Fibroblast of the conjunctiva (primary cell): ENCODE results near the gene PTPN14.
A peak's percentile ranks its signal among the peaks of the same experiment; 100 is the strongest.

Source experiments
- DNase-seq: peaks from one replicate; pipeline ENCODE4 v3.0.0-alpha.2; 2010; ENCODE audit warnings: low read depth

Gene PTPN14

DNA sequence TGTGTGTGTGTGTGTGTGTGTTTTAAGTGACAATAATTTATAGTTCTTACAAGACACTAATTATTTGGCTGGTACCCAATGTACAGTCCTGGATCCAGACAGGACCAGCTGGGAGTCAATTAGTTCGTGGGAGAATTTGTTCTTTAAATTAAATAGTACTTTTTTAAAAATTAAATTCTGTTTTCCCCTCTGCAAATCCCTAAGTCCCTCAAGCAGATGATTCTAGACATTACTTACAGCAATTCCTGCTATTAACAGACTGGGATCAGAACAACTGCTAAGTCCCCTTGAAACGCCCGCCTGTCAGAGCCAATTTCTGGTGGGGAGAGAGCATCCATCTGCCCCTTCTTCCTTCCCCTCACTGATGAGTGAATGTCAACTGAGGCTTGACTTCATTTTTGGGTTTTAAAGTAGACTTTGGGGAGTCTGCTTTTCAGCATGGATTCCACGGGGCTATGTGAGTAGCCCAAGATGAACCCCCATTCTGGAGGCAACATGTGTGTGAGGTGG is 186.6 kb downstream of the PTPN14 start:
- no peak for DNase-seq

DNA sequence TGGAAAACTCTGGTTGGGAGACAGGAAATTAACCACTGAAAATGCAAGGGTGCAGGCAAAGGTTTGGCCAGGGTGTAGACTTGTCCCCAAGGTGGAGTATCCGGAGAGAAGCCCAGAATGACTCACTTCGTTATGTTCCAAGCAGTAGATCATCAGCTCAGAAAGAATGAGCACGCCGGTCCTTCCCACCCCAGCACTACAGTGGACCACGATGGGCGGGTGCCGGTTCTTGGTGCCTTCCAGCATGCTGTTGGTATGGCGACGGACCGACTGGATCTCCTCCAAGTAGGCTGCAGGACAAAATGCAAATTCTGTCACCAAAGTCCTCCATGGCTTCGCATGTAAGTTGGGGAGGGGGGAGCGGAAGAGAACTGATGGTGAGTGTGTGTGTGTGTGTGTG is 187.0 kb downstream of the PTPN14 start:
- DNase-seq: no peak

DNA sequence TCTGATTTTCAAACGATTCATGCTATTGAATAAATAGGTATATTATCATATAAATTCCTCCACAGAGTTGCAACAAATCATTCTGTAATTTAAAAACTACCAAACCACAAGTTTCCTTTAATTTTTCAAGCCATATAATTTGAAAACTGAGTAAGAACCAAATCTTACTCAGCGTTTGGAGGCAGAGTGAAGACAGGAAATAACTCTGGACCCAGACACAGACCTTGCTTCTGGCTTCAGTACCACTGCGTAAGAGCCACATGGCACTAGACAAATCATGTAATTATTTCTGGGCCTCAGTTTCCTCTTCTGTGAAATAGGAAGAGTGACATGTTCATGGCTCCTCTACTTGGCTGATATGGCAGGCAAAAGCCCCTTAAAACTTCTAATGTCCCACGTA is 188.0 kb downstream of the PTPN14 start:
- no peak for DNase-seq

DNA sequence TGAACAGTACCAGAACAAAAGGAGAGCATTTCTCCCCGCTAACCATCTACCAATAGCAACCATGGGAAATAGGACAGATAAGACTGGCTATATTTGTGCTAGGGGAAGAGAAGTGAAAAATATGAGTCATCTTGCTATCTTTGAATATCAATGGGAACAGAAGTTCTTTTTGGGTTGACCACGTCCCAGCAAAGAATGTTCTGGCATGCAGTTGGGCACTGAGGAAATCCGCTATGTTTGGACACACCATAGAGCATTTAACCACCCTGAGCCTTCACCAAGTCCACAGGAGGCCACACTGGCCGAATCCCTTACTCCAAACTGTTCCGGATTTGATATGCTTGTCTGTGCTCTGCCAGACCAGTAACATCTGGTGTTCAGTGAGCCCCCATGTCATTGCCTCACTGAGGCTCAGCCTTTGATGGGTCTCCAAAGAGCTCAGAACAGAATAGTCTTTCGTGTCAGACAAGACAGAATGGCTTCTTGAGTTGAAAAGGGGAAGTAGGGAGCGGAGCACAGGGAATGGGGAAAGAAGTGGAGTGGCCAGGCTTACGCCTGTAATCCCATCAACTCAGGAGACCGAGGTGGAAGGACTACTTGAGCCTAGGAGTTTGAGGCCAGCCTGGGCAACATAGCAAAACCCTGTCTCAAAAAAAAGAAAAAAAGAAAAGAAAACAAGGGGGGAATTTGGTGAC is 189.1 kb downstream of the PTPN14 start:
- no peak for DNase-seq

DNA sequence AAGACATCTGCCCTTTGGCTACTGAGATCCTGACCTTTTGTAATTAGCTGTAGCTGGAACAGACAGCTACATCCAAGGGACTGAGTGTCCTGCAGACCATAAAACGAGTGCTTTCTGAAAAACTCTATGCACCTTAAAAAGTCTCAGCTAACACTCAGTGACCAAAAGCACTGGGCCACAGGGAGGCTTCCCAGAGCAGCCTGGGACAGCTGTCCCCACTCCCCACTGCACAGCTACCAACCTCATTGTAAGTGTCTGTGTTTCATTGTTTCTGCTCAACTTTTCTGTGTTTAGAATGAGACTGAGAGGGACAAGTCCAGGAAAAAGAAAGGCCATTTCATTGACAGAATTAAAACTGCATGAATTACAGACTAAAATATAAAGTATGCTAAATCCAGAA is 189.8 kb downstream of the PTPN14 start:
- DNase-seq: no peak

DNA sequence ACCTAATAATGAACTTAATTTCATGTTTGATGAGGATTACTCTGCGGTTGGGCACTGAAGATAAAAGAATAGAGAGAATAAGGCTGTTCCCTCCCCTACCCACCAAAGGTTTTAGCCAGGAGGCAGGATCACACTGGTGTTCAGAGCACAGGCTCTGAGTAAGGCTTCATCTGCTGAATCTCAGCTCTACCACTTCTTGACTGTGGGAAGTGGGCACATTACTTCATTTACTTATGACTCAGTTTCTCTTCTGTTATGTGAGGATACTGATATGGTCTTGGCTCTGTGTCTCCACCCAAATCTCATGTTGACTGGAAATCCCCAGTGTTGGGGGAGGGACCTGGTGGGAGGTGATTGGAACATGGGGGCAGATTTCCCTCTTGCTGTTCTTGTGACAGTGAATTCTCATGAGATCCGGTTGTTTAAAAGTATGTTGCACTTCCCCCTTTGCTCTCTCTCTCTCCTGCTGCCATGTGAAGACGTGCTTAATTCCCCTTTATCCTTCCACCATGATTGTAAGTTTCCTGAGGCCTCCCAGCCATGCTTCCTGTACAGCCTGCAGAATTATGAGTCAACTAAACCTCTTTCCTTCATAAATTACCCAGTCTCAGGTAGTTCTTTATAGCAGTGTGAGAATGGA is 190.8 kb downstream of the PTPN14 start:
- DNase-seq: no peak

DNA sequence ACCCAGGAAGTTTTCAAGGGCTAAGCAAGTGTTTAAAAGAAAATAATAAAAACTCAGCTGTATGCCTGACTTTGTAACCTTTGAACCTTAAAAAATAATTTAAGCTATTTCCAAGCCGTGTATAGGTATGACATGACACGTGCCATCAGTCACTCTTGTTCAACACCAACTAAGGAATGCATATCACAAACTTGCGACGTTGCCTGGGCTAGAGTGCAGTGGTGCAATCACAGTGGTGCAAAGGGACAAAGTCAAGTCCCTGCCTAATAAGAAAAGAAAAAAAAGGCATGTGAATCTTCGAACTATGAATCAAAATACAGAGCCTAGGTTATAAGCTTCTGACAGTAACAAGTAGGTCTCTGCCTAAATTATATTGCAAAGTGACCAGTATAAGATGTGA is 191.3 kb downstream of the PTPN14 start:
- DNase-seq: no peak

DNA sequence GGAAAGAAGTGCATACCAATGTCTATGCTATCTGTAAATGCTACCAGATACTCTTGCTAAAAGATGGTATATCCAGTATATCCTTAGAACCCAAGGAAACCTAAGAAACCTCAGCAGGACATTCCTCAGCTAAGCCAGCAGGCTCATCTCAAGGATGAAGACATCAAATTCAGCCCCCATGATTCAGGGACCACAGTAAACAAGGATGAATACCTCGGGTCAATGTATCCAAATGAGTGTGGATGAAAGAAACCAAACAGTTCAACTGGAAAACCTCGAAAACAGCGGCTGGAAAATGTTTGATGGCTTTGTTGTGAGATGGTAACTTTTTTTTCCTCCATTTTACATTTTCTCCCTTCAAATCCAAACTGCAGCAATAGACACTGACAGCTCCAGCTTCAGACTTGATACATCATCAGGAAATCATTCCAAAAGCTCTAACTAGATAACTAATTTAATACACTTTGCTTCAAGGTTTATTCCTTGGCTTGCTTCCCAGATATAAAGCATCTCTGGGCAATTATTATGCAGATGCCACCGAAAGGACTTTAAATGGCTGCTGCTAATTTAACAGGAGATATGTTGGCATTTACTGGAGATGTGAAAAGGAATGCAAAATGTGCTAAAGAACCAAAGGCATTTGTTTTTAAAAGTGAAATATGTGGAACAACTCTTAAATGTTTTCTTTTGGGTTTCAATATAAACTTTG is 196.8 kb downstream of the PTPN14 start:
- DNase-seq: no peak

DNA sequence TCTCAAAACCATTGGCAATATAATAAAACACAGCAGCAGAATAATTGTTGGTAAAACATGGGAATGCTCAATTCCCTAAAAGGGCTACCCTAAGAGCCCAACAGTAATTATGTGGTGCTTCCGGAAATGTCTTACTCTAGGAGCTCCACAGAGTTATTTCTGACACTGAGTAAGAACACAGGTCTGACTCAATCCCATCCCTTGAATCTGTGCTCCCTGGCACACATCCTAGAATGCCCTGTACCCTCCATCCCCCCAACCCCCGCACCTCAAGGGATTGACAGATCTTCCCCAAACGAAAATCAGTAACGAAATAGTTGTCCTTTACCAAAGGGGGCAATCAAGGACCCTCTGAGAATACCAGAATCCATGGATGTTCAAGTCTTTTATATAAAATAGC is 198.6 kb downstream of the PTPN14 start:
- DNase-seq: no peak

DNA sequence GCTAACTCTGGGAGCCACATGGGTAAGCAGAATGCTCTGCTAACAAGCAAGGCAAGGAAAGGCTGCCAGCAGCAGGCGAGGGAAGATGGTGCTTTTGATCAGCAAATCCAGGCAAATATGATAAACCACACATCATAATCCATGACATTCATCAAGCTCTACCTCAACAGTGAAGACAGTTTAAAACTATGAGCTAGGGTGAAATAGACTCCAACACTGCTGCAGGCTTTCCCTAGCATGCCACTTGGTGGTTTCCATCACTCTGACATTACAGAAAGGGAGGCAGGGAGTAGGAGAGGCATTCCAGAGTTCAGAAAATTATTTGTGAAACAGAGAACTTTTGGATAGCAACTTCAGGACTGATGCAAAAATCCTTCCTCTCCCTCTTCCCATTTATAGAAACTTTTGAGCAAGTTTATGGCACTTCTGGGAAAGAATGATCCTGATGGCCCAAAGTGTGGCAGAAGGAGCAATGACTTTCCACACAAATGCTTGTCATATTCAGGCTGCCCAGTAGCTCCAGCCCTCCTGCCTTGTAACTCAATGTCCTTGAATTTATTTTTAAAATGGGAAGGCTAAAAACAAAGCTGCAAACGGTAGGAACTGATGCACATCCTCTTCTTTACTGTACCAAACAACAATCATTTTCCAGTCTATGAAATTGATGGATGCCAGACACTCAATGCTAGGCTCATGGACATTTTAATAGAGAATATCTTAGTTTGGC is 199.7 kb downstream of the PTPN14 start:
- DNase-seq: no peak

DNA sequence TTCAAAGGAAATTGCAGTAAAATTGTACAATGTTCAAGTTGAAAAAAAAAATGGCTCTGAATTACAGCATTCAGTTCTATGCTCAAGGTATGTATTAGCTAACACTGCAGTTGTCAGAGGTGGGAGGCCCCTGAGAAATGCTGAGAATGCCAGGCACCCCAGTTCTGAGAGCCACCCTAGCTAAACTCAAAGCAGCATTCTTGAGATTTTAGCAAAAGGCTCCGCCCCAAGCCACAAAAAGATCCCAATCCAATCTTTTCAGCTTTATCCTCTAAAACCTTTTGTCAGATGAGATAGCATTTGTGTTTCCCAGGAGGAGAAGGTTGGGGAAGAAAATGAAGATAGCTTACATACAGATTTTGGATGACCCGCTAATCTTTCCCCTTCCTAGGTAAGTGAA is 201.6 kb downstream of the PTPN14 start:
- no peak for DNase-seq

DNA sequence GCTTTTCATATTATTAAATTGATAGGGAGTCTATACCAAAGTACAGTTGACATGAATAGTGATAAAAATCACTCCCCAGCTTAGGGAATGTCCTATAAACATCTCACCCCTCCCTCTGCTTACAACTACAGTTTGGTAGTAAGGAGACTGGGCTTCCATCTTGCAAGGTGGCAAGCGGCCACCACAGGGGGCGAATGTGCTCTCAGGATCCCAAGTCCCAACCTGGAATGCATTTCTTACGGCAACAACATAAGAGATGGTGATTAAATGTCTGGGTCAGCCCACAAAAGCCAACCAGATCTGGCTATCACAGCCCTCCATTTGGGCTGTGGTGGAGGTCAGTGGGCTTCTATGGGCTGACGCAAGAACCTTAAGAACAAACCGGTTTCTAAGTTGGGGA is 202.4 kb downstream of the PTPN14 start:
- no peak for DNase-seq

DNA sequence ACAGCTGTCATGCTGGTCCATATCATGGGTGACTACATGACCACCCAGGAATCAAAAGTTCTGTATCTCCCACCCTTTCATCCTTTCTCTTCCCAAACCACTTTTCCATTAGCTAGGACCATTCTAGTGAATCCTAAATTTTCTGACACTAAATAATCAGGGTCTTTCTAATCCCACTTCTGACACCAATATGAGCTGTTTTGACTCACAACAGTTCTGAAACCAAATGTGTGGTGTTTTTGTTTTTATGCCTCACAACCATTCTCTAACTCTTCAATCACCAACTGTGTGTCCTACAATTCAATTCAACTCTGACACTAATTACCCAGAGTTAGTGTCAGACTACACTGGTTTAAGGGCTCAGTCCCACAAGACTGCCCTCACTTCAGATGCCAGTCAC is 206.5 kb downstream of the PTPN14 start:
- DNase-seq: no peak

DNA sequence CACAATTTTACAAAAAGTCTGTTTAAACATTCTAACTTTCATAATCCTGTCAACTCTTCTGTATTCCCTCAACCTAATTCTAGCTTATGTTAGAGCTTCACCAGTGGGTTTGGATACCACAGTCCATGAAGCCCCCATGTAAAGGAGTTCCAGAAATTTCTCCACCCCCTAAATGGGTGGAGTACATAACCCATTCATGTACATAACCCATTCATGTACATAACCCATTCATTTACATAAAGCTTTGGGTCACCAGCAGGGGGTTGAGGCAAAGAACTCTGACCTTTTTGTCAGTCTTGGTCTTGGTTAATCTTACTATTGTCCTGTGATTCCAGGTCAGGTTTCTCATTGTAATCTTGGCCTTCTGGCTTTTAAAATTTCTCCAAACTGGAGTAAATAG is 208.9 kb downstream of the PTPN14 start:
- no peak for DNase-seq

DNA sequence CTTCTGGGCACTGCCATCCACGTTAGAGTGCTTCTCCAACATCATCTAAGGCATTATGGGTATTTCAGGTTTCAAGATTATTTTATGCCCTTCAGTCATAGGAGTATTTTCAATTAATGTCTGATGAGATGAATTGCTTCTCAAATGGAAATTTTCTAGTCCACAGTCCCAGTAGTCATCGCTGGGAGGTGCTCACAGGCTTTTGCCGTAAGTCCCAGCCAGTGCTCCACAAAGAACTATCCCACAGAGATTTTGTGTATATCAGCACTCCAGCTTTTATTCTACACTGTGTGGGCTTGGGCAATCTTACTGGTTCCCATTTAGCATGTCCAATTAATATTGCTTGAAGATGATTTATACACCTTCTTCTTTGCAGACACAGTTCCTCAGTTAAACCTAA is 209.5 kb downstream of the PTPN14 start:
- no peak for DNase-seq

DNA sequence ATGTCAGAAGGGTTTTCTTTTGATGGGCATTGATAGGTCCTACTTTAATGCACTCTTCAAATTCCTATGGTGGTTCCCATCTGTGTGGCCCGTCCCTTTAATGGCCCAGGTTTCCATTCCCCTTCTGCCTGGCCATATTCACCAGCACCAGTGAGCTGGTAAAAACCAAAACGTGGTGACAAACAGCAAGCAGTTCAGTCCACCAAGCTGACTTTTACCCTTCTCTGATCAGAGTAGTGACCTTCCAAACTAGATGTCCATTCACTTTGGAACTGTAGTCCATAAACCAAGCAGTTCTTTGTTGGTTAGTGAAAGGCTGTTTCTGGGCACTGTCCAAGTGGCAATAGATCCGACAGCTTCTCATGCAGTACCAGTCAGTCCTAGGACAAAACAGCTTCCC is 209.9 kb downstream of the PTPN14 start:
- no peak for DNase-seq

DNA sequence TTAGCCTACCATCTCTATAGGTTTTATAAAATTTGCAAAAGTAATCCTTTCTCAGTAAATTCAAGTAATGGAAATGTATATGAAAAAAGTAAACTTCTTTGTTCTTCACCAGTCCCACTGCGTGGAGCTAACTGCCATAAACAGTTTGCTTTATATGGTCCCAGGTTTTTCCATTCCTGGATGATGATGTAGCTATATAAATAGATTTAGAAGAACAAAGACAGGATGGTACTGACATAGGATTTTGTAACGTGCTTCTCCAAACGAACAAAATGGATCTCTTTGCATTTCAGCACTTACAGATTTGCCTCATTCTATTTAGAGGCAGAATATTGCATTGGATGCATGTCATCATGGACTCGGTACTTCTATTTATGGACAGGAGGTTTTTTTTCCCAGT is 213.2 kb downstream of the PTPN14 start:
- DNase-seq: no peak

DNA sequence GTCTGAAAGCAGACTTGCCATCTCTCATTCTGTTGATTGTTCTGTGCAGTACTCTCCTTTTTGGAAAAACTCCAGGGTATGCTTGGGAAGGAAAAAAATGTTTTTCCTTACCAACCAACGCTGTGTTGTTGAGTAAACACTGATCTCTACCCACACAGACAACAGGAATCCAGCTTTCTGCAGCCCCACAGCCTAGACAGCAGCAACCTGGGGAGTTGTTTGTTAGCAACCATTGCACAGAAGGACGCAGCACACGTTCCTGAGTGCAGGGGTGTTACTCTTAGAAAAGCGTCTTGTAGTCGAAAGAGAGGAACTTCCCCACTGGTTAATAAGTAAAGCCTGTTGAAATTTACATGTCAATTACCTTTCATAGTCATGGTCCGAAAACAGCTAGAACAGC is 213.9 kb downstream of the PTPN14 start:
- peak; percentile 46 for DNase-seq

DNA sequence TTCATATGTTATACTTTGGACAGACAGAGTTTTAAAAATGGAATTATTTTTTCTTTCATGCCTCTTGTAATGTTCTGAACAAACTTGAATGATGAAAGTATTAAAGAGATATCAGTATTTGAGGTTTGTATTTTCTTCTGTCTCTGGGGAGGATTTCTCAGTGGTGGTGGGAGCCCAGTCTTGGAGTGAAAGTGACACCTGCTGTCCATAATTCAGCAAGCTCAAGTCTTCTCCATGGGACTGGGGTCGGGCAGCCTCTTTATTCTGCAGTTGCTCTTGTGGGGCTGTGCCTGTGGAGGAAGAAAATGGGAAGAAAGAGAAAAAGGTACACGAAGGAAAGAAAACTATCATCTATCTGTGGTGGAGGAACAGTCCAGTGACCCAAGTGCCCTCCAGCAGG is 214.4 kb downstream of the PTPN14 start:
- DNase-seq: no peak

DNA sequence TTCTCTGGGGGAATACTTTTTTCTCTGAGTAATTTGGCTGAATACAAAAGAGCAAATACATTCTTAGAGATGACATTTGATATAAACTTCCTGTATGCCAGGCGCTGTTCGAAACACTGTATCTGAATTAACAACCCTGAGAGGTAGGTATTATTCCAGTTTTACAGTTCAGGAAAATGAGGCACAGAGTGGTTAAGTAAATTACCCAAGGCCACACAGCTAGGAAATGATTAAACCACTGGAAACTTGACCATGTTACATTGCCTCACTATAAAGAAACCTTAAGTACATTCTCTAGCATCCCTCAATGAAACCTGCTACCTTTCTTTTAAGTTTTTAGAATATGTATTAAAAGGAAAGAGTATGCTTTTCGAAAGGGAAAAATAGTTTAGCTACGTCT is 215.8 kb downstream of the PTPN14 start:
- DNase-seq: no peak

DNA sequence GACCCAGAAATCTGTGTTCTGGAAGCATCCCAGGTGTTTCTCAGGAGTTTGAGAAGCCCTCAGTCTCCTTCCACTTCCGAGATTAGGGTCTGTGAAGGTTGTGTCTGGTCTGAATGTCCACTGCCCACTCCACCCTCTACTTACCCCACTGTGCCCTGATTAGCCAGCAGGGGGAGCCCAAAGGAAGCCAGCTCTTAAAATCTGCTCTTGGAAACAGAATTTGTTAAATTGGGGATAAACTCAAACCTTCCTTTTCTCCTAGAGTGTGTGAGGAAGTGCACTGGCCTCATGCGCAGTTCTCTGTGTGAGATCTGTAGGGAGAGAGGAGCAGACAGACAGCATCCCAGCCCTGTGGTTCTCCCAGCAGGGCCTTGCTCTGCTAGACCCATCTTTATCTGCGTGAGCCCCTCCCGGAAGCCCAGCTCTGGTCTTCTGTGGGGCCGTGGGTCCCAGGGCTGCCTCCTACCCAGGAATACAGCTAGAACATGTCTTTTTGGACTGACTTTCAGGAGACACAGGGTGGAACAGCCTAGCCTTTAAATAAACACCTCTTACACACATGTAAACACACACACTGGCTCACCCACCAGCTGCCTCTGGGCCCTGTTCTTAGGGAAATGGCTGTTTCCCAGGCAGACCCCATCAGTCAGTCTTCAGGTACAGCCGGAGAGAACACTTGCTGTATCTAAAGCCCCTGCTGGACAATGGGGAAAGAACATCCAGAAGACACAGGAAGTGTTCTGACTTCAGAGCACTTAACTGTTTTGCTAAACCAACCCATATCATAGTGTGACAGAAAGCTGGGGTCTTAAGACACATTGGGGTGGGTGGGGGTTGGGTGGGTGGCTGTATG is 218.2 kb downstream of the PTPN14 start:
- DNase-seq: peak; percentile 40
